HG02943 (cell line): ENCODE measurements around the gene TEX54.

Source experiments
- ATAC-seq: cut with Tn5 transposase; IDR thresholded peaks from one replicate; pipeline ENCODE4 v1.9.1; 2021; ENCODE audit warnings: mild to moderate bottlenecking, low read depth, moderate library complexity; ENCODE audit not compliant: unreplicated experiment

The TEX54 gene

DNA sequence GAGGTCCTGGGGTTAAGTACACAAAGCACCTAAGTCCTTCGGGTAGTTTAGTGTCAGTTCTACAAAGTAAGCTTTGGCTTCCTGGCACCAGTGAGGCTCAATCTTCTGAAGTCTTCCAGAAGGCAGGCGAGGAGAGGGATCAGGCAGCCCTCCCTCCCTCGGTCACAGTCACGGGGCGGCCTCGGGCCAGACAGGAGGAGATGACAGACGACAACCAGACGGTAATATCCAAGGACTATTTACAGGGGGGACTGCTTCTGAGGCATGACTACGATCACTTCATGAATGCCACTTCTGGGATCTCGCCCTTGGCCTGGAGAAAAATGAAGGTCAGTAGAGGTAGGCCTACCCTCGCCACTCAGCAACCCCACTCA lies 40.5 kb downstream of the TEX54 start:
- no peak for ATAC-seq

DNA sequence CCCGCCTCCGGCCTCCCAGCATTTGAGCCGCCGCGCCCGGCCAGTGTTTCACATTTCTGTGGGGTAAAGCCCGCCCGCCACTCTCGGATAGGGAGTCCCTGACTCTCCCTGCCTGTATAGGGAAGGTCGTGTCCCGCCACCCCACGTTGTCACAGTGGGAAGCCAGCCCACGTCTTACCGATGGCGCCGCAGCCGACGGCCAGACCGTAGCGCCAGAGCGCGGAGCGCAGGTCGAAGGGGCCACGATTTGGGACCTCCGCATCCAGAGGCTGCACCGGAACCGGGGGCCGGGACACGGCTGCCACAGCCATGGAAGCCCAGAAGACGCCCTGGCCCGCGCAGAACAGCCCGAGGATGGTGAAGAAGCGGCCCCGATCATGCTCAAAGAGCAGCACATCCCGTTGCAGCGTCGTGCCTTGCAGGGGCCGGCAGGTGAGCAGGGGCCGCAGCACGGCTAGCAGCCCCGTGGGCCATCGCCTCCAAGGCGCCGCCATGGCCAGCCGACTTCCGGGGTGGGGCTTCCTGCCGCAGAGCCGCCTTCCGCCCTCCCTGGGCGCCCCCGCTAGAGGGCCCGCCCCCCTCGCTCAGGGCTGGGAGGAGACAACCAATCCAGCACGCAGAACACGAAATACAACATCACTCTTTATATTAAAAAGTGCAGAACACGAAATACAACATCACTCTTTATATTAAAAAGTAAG lies 41.0 kb downstream of the TEX54 start, which contains the start of gene TMEM223:
Gene TMEM223, minus strand, starts transcription at position 506 of the 701 bp plus-strand sequence. Its CDS starts 12 bp downstream, at position 494.
- peak; percentile 52 for ATAC-seq

DNA sequence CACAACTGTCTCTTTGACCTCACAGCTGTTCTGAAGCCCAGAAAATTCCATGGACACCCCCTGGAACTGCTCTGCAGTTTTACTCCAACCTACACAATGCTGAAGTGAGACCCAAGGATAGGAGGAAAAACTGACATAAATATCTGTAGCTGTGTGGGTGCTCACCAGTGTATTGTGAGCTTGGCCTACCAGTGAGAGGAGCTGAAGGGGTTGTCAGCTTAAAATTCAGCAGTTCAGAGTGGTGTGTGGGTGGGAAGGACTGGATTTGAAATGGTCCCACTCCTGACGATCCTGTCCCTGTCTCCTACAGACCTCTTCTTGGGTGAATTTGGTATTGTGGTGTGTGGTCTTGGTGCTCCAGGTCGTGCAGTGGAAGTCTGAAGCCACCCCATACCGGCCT lies 43.1 kb downstream of the TEX54 start:
- no peak for ATAC-seq

DNA sequence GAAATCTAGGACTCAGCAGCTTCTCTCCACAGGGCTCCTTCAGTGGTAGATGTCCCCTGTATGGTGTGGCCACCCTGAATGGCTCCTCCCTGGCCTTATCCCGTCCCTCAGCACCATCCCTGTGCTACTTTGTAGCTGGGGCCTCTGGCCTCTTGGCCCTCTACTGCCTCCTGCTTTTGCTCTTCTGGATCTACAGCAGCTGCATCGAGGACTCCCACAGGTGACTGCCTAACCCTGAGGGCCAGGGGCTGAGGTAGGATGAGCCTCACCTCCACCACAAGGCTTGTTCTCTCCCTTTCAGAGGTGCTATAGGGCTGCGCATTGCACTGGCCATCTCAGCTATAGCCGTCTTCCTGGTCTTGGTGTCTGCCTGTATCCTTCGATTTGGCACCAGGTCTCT lies 43.6 kb downstream of the TEX54 start:
- no peak for ATAC-seq

DNA sequence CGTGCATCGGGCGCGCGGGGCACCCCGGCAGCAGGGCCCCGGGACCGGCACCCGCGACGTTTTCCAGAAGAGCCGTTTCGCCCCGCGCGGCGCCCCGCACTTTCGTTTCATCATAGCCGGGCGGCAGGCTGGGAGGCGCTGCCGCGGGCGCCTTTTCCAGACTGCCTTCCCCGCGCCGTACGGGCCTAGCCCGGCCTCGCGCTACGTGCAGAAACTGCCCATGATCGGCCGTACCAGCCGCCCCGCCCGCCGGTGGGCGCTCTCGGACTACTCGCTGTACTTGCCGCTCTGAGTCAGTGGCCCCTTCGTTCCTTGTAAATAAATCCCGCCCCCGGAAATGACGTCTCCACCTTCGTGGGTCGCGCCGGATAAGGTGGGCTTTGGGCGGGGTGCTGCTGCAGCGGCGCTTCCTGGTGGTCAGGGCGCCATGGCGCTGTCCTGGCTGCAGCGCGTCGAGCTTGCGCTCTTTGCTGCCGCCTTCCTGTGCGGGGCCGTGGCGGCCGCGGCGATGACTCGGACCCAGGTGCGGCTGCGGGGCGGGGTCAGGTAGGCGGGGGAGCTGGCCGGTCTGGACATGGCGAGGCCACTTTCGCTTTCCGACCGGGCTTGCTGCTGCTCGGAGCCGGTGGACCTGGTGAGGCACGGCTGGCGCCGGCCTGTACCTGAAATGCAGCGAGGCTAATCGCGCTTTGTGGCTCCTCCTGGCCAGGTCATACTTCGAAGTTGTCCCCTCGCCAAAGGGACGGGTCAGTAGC lies 45.5 kb downstream of the TEX54 start, which contains the start of gene TMEM179B:
Gene TMEM179B, plus strand, starts transcription at position 398 of the 755 bp plus-strand sequence. Its CDS starts 30 bp downstream, at position 428.
- ATAC-seq = peak; percentile 66

DNA sequence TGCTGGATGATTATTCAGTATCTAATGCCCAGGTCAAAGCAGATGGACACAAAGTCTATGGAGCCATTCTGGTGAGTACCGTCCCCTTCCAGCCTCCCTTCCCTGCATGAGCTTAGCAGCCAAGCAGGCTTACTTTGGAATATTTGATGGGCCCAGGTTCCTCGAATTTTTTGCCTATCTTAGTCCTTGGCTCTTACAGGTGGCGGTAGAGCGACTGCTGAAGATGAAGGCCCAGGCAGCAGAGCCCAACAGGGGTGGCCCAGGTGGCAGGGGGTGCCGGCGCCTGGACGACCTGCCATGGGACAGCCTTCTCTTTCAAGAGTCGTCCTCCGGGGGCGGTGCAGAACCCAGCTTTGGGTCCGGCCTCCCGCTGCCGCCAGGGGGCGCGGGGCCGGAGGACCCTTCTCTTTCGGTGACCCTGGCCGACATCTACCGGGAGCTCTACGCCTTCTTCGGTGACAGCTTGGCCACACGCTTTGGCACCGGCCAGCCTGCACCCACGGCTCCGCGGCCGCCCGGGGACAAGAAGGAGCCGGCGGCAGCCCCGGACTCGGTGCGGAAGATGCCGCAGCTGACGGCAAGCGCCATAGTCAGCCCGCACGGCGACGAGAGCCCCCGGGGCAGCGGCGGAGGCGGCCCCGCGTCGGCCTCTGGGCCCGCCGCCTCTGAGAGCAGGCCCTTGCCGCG lies 46.2 kb downstream of the TEX54 start:
- peak; percentile 47 for ATAC-seq

DNA sequence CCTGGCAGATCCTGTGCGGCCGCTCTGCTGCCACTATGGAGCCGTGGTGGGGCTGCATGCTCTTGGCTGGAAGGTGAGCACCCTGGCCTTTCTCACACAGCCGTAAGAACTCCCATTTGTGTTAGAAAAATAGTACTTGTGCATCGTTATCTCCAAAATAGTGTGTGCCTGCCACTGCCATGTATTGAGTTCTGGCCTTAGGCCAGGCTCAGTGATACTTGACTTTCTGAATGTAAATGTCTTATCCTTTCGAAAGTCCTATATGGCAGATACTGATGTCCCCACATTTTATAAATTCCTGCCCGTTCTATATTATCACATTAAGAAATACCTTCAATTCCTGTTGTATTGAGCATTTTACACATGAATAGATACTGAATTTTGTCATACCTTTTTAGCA lies 49.9 kb downstream of the TEX54 start:
- ATAC-seq = no peak
